ENCODE data around the gene S100A7A. TPM values are rescaled to one million over a fixed set of nuclear protein-coding genes. Genes with fewer than 3 reads are reported as not detected.

S100A7A gene
- total RNA-seq, 1 donor from 2014 or later, result not detected

DNA sequence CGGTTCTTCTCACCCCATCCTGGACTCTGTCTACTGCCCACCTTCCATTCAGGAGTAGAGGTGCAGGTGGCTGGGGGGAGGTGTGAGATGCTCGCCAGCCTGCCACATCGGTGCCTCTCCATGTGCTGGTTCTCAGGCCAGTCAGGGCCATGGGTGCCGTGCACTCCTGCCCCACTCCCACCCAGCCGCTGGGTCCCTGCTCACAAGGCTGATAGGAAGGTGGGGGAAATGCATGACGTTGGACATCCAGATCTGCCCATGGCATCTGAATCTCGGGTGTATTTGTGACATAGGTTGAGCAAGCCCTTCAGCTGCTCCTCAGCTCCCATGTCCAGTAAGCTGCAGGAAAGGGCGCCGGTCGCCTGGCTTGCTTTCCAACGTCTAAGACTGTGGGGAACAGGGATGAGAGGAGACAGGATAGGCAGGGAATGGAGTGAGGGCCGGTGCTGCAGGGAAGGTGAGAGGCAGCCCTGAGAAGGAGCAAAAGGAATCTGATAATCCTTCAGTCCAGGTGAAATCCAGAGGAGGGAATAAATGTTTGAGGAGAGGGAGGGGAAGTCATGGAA lies 11.8 kb downstream of the S100A7A start:
- Histone ChIP-seq H3K36me3 (no peaks in the 10 kb centered on the region), H3K27me3 (no peaks in the 10 kb centered on the region), H3K9me3 (no peaks in the 10 kb centered on the region), H3K4me1 (no peaks in the 10 kb centered on the region), H3K4me3 (no peak overlapping the region), H3K27ac (no peak overlapping the region)
- intact Hi-C loops (cut with DNase I), result no loop called here
- no peak for DNase-seq (ENCODE audit: low spot score in 2 of 2)
- TF ChIP-seq CTCF (IDR thresholded peaks at IDR 0.05), result no peak

- Histone ChIP-seq H3K36me3 (no peaks in the 10 kb centered on the region), H3K4me3 (no peak overlapping the region), H3K4me1 (no peaks in the 10 kb centered on the region), H3K27ac (no peak overlapping the region), H3K27me3 (no peaks in the 10 kb centered on the region), H3K9me3 (no peaks in the 10 kb centered on the region)
- TF ChIP-seq CTCF (IDR thresholded peaks at IDR 0.05), result no peak
- no peak for DNase-seq (ENCODE audit: low spot score in 2 of 2)
- intact Hi-C loops (cut with DNase I), result no loop called here
Measured at GRCh38 chr1:153428791-153429190, 12.5 kb downstream of the S100A7A start.

- intact Hi-C loops (cut with DNase I), result no loop called here
- Histone ChIP-seq H3K27ac (no peak overlapping the region), H3K9me3 (no peaks in the 10 kb centered on the region), H3K36me3 (no peaks in the 10 kb centered on the region), H3K27me3 (no peaks in the 10 kb centered on the region), H3K4me3 (no peak overlapping the region), H3K4me1 (no peaks in the 10 kb centered on the region)
- TF ChIP-seq CTCF (IDR thresholded peaks at IDR 0.05), result no peak
- DNase-seq (ENCODE audit: low spot score in 2 of 2), result no peak
Measured at GRCh38 chr1:153429266-153430165, 13.2 kb downstream of the S100A7A start.

GRCh38 chr1:153430166-153430553 lies 13.8 kb downstream of the S100A7A start:
- Histone ChIP-seq H3K9me3 (no peaks in the 10 kb centered on the region), H3K4me3 (no peak overlapping the region), H3K27me3 (no peaks in the 10 kb centered on the region), H3K4me1 (no peaks in the 10 kb centered on the region), H3K27ac (no peak overlapping the region), H3K36me3 (no peaks in the 10 kb centered on the region)
- no peak for TF ChIP-seq CTCF (IDR thresholded peaks at IDR 0.05)
- intact Hi-C loops (cut with DNase I), result no loop called here
- no peak for DNase-seq (ENCODE audit: low spot score in 2 of 2)

GRCh38 chr1:153430561-153430960 lies 14.2 kb downstream of the S100A7A start:
- DNase-seq (ENCODE audit: low spot score in 2 of 2), result no peak
- H3K36me3 ChIP-seq, result no peaks in the 10 kb centered on the region
- no peaks in the 10 kb centered on the region for H3K9me3 ChIP-seq
- no peaks in the 10 kb centered on the region for H3K4me1 ChIP-seq
- no peak overlapping the region for H3K27ac ChIP-seq
- intact Hi-C loops (cut with DNase I), result no loop called here
- H3K27me3 ChIP-seq, result no peaks in the 10 kb centered on the region
- no peak overlapping the region for H3K4me3 ChIP-seq
- TF ChIP-seq CTCF (IDR thresholded peaks at IDR 0.05), result no peak

Data from ascending aorta (tissue), 2 donors.